NB4 (cell line): ENCODE measurements around the gene ACSBG1.

Experiments used
- CTCF ChIP-seq: IDR thresholded peaks from one replicate; pipeline ENCODE4 v1.5.1; 2012; ENCODE audit warnings: low read depth, low read length
- MAX ChIP-seq: IDR thresholded peaks from 2 replicates; pipeline ENCODE4 v1.6.1; 2011; ENCODE audit warnings: low read depth, low read length
- MYC ChIP-seq: IDR thresholded peaks from 2 replicates; pipeline ENCODE4 v1.6.1; 2011; ENCODE audit warnings: low read depth, low read length
- POLR2A ChIP-seq: IDR thresholded peaks from 2 replicates; pipeline ENCODE4 v1.6.1; 2011; ENCODE audit warnings: mild to moderate bottlenecking; ENCODE audit not compliant: insufficient read length; ENCODE audit errors: extremely low read depth

GRCh38 chr15:78251136-78251535, 16.8 kb upstream of the ACSBG1 start:
- TF ChIP-seq MAX (no peak), CTCF (no peak), POLR2A (no peak), MYC (no peak)
